GM23248 (cell line): ENCODE measurements around the gene TMEM130. TPM values are rescaled to one million over a fixed set of nuclear protein-coding genes. Genes with fewer than 3 reads are reported as not detected.
A peak's percentile ranks its signal among the peaks of the same experiment; 100 is the strongest.

Experiments used
- DNase-seq: peaks from one replicate; pipeline ENCODE4 v3.0.0-alpha.2; 2015
- H2AFZ ChIP-seq: fragments of 200-600 bp; sonication (generic); 2 replicates; pipeline ENCODE4 v1.6.1; 2016; ENCODE audit warnings: antibody characterized with exemption
- H3F3A ChIP-seq: fragments of 200-600 bp; sonication (generic); 2 replicates; pipeline ENCODE4 v1.6.1; 2016; ENCODE audit warnings: mild to moderate bottlenecking, antibody characterized with exemption, mixed run types; ENCODE audit not compliant: insufficient read depth
- H3K27ac ChIP-seq: fragments of 200-600 bp; sonication (generic); 2 replicates; pipeline ENCODE4 v1.5.1; 2016; ENCODE audit warnings: mild to moderate bottlenecking
- H3K27me3 ChIP-seq: fragments of 200-600 bp; sonication (generic); replicated peaks from 2 replicates; pipeline ENCODE4 v1.6.1; 2016; ENCODE audit warnings: mild to moderate bottlenecking; ENCODE audit not compliant: insufficient read depth
- H3K36me3 ChIP-seq: fragments of 200-600 bp; sonication (generic); 2 replicates; pipeline ENCODE4 v1.6.1; 2016; ENCODE audit warnings: low read depth, mild to moderate bottlenecking
- H3K4me1 ChIP-seq: fragments of 200-600 bp; sonication (generic); 2 replicates; pipeline ENCODE4 v1.6.1; 2016; ENCODE audit warnings: mild to moderate bottlenecking; ENCODE audit not compliant: insufficient read depth
- H3K4me2 ChIP-seq: fragments of 200-600 bp; sonication (generic); one replicate; pipeline ENCODE4 v1.6.1; 2016; ENCODE audit warnings: mild to moderate bottlenecking; ENCODE audit not compliant: unreplicated experiment
- H3K4me3 ChIP-seq: fragments of 200-600 bp; sonication (generic); 2 replicates; pipeline ENCODE4 v1.5.1; 2016; ENCODE audit warnings: mild to moderate bottlenecking
- H3K79me2 ChIP-seq: fragments of 200-600 bp; sonication (generic); 2 replicates; pipeline ENCODE4 v1.6.1; 2016; ENCODE audit warnings: mild to moderate bottlenecking; ENCODE audit not compliant: insufficient read depth
- H3K9ac ChIP-seq: fragments of 200-600 bp; sonication (generic); 2 replicates; pipeline ENCODE4 v1.6.1; 2016; ENCODE audit warnings: mild to moderate bottlenecking
- H3K9me2 ChIP-seq: fragments of 200-600 bp; sonication (generic); 2 replicates; pipeline ENCODE4 v1.6.1; 2016; ENCODE audit warnings: mixed run types, mild to moderate bottlenecking, moderate library complexity; ENCODE audit not compliant: insufficient read depth
- H3K9me3 ChIP-seq: fragments of 200-600 bp; sonication (generic); one replicate; pipeline ENCODE4 v1.6.1; 2017; ENCODE audit warnings: low read depth
- H4K20me1 ChIP-seq: fragments of 200-600 bp; sonication (generic); 2 replicates; pipeline ENCODE4 v1.6.0; 2016; ENCODE audit not compliant: insufficient read depth
- EZH2 ChIP-seq: fragments of 200-600 bp; sonication (generic); IDR thresholded peaks from 2 replicates; pipeline ENCODE4 v1.6.1; 2018; ENCODE audit warnings: antibody characterized with exemption, mild to moderate bottlenecking; ENCODE audit not compliant: insufficient read depth, poor library complexity, severe bottlenecking
- EZH2phosphoT487 ChIP-seq: fragments of 200-600 bp; sonication (generic); IDR thresholded peaks from 2 replicates; pipeline ENCODE4 v1.6.1; 2018; ENCODE audit warnings: antibody characterized with exemption, moderate library complexity, mild to moderate bottlenecking, low read depth; ENCODE audit not compliant: insufficient read depth
- WGBS, 2 experiments: methylation state at CpG; one replicate each; pipeline ENCODE4 v1.1.6; 2015 to 2017; ENCODE audit warnings: low lambda C conversion rate in 2 of 2, low coverage in 1 of 2; ENCODE audit errors: missing lambda C conversion rate in 2 of 2; 5-methylcytosine and 5-hydroxymethylcytosine counted together
- in situ Hi-C: fragments of 300-500 bp; cut with MboI; formaldehyde crosslinking; loops from 2 replicates; pipeline ENCODE4 v1.15.0; 2020
- microRNA-seq: library from miRNA; unstranded; fragments of <30 nt; microRNA quantifications from one replicate; pipeline ENCODE4, GENCODE V29; 2016; ENCODE audit warnings: borderline number of aligned reads
- polyA plus RNA-seq: library from polyadenylated mRNA; unstranded; fragments of >200 nt; fragmentation: Nextera tagmentation; extraction: Ambion mirVana; gene quantifications from 2 replicates; pipeline ENCODE4 v1.2.1, GENCODE V29; 2016
- small RNA-seq: library from RNA; depleted of rRNA; stranded (forward); fragments of <200 nt; gene quantifications from one replicate; pipeline ENCODE3, GENCODE V24; 2014; ENCODE audit warnings: low read depth, low replicate concordance
- total RNA-seq: library from RNA; depleted of rRNA; stranded (reverse); fragments of >200 nt; shearing (Covaris generic); gene quantifications from 2 replicates; pipeline ENCODE4 v1.2.3, GENCODE V29; 2014; rRNA removed

Gene TMEM130
- total and polyA plus RNA-seq, 2 experiments from 2014 or later = 0.40 TPM; not detected in 1

- Histone ChIP-seq H2AFZ (no peak overlapping the region), H3K4me3 (no peak overlapping the region), H3F3A (no peaks in the 10 kb centered on the region), H3K27me3 (no peaks in the 10 kb centered on the region), H4K20me1 (no peaks in the 10 kb centered on the region), H3K9me3 (no peaks in the 10 kb centered on the region), H3K36me3 (no peaks in the 10 kb centered on the region), H3K9me2 (no peaks in the 10 kb centered on the region), H3K79me2 (no peaks in the 10 kb centered on the region), H3K27ac (no peak overlapping the region), H3K4me1 (no peaks in the 10 kb centered on the region), H3K9ac (no peak overlapping the region), H3K4me2 (no peak overlapping the region)
- in situ Hi-C loops = no loop called here
- TF ChIP-seq EZH2 = no peak
- TF ChIP-seq EZH2phosphoT487 = no peak
- no peak for DNase-seq
- WGBS, 2 experiments = 38 to 50% methylated on average over 8 of the region's 8 CpGs
These were observed 72.7 kb downstream of the TMEM130 start for GRCh38 chr7:98797150-98797549.

Small RNA genes lying within 50 kb of the gene (microRNA-seq; reads per million reads assigned to microRNA genes)
- not detected for gene MIR3609

Small RNA genes lying within 50 kb of the gene (small RNA-seq; reads per million reads assigned to genes)
- 9.5 reads per million, percentile 84 among the genes with 10 or more reads in this experiment for gene MIR3609

Other genes starting within 250 kb of the TMEM130 start
- gene TRRAP, start 8.5 kb upstream of the TMEM130 start, total RNA-seq = 11.3 and 13.0 TPM in 2 replicates
- gene TRRAP, start 8.5 kb upstream of the TMEM130 start, polyA plus RNA-seq = 3.7 and 4.8 TPM in 2 replicates